Lower leg skin (tissue), 4 donors: ENCODE results near the gene RDH5. TPM values are rescaled to one million over a fixed set of nuclear protein-coding genes. Genes with fewer than 3 reads are reported as not detected.

Experiments used
- DNase-seq, 2 donors: peaks; one replicate each; pipeline ENCODE4 v3.0.0-alpha.2; 2019; ENCODE audit warnings: low spot score in 2 of 2
- H3K4me3 ChIP-seq: fragments of 200-600 bp; sonication (generic); 2 replicates; pipeline ENCODE4 v1.5.1; 2017; ENCODE audit warnings: mild to moderate bottlenecking, low read depth; ENCODE audit not compliant: poor library complexity, severe bottlenecking
- CTCF ChIP-seq, 3 donors: fragments of 450-650 bp; IDR thresholded peaks; one replicate each; pipeline ENCODE4 v1.5.1; 2016; ENCODE audit warnings: antibody characterized with exemption in 3 of 3, mild to moderate bottlenecking in 3 of 3, moderate library complexity in 2 of 3
- POLR2A ChIP-seq, 2 donors: fragments of 450-650 bp; IDR thresholded peaks; one replicate each; pipeline ENCODE4 v1.6.1; 2016 to 2017; ENCODE audit warnings: antibody characterized with exemption in 2 of 2, mild to moderate bottlenecking in 1 of 2, moderate library complexity in 1 of 2
- WGBS, 2 donors: methylation state at CpG; one replicate each; pipeline ENCODE4 v1.1.5; 2018; 5-methylcytosine and 5-hydroxymethylcytosine counted together
- intact Hi-C: fragments of 100-400 bp; cut with DNase I; formaldehyde crosslinking; loops from one replicate; pipeline ENCODE4 v1.15.0; 2023; ENCODE audit warnings: low total_unique reads
- total RNA-seq, 4 donors: library from RNA; depleted of rRNA; stranded (reverse); fragments of >200 nt; gene quantifications; one replicate each; pipeline ENCODE4 v1.1.0, GENCODE V29; 2016

RDH5 gene
- total RNA-seq, 4 donors from 2014 or later: 2.5 to 8.9 (median 4.3) TPM

DNA sequence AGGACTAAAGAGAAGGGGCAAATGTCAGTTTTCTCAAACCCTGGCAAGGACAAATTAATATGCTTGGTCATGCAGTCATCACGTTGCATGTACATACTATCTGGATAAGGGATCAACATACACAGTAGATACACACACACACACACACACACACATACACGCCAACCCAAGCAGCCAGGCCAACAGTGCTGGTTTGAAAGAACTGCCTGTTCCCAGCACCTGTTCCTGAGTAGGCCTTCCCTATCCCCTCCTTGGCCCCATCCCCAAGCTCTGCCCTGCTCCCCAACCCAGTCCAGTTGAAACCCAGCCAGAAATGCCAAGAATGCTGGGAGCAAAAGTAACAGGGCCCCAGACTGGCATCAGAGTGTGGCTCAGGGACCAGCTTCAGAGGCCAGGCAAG lies 16.9 kb upstream of the RDH5 start:
- 37 to 81% methylated on average over 2 of the region's 2 CpGs for WGBS, 2 donors
- DNase-seq: no peak
- intact Hi-C loops: no loop called here
- H3K4me3 ChIP-seq: no peak overlapping the region
- no peak for TF ChIP-seq POLR2A (IDR thresholded peaks at IDR 0.05)
- TF ChIP-seq CTCF (IDR thresholded peaks at IDR 0.05): no peak

- DNase-seq: no peak
- WGBS, 2 donors: 66 to 71% methylated on average over 6 of the region's 6 CpGs
- H3K4me3 ChIP-seq: no peak overlapping the region
- TF ChIP-seq CTCF (IDR thresholded peaks at IDR 0.05) (no peak), POLR2A (IDR thresholded peaks at IDR 0.05) (no peak)
- intact Hi-C loops: no loop called here
Measured at GRCh38 chr12:55703901-55704761, 16.1 kb upstream of the RDH5 start.

DNA sequence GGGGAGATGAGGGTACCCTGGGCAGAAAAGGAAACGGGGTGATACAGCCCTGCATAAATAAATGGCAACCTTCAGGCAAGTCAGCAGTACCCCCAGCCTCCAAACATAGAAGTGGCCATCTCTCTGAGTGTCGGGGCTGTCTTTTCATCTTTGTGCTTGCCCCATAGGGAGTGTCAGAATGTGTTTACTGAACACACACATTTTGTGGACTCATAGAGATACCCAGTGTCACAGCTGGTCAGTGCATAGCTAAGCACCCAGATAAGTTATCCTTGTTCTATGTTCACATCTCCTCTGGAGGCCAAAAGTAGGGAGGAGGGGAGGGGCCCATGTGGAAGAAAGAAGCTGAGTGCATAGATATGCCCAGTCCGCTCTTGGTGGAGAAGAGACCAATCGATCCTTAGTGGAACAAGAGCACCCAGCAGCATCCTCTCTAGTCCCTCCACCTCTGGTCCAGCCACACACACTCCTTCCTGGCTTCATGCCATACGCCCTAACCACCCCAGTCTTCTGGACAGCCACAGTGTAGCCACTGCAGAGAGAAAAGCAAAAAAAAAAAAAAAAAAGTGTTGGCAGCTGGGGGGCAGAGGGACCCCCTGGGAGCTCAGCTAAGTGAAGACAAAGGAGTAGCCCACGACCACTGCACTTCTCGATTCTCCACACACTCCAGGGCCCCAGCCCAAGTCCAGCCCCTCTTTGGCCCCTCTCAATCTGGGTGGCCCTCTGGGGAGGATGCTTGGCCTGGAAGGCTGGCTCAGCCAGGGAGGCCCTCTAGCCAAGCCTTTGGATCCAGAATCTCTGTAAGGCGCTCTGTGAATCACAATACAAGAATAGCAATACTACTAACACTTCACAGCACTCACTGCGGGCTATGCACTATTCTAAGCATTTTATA lies 15.1 kb upstream of the RDH5 start:
- WGBS, 2 donors: 81 to 83% methylated on average over 9 of the region's 9 CpGs
- no peak for DNase-seq
- intact Hi-C loops: no loop called here
- TF ChIP-seq CTCF (IDR thresholded peaks at IDR 0.05) (no peak), POLR2A (IDR thresholded peaks at IDR 0.05) (no peak)
- no peak overlapping the region for H3K4me3 ChIP-seq

- intact Hi-C loops: no loop called here
- no peak for TF ChIP-seq POLR2A (IDR thresholded peaks at IDR 0.05)
- no peak for TF ChIP-seq CTCF (IDR thresholded peaks at IDR 0.05)
- no peak overlapping the region for H3K4me3 ChIP-seq
- WGBS, 2 donors: 57 to 67% methylated on average over 5 of the region's 5 CpGs
- no peak for DNase-seq
Measured at GRCh38 chr12:55705782-55706402, 14.3 kb upstream of the RDH5 start.

- no peak for DNase-seq
- no peak for TF ChIP-seq POLR2A (IDR thresholded peaks at IDR 0.05)
- TF ChIP-seq CTCF (IDR thresholded peaks at IDR 0.05): no peak
- peak overlapping the region; percentile 14 for H3K4me3 ChIP-seq
- WGBS, 2 donors: 74 to 81% methylated on average over 2 of the region's 2 CpGs
- intact Hi-C loops: no loop called here
Measured at GRCh38 chr12:55706568-55707218, 13.5 kb upstream of the RDH5 start.
